Measurements from ENCODE around the gene C1QTNF4.

C1QTNF4 gene

DNA sequence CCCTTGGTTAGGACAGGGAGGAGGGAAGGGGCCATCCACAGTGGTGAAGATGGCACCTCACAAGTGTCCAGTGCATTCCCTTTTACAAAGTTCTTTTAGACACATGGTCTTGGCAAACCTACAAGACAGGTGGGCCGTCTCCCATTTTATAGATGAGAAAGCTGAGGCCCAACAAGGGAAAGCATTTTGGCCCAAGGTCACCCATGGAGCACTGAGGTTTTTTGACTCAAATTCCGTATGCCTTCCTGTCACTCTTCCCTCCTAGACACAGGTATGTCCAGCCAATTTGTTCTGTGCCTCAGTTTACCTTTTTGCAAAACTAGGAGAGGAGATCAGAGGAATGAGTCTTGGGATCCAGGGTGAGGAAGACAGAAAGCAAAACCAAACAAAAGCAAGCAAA, 1.2 kb downstream of the C1QTNF4 start:
- DNase-seq = no peak

GRCh38 chr11:47592251-47592650, 2.0 kb downstream of the C1QTNF4 start:
- no peak for DNase-seq

GRCh38 chr11:47591764-47592163, 2.4 kb downstream of the C1QTNF4 start:
- no peak for DNase-seq

DNA sequence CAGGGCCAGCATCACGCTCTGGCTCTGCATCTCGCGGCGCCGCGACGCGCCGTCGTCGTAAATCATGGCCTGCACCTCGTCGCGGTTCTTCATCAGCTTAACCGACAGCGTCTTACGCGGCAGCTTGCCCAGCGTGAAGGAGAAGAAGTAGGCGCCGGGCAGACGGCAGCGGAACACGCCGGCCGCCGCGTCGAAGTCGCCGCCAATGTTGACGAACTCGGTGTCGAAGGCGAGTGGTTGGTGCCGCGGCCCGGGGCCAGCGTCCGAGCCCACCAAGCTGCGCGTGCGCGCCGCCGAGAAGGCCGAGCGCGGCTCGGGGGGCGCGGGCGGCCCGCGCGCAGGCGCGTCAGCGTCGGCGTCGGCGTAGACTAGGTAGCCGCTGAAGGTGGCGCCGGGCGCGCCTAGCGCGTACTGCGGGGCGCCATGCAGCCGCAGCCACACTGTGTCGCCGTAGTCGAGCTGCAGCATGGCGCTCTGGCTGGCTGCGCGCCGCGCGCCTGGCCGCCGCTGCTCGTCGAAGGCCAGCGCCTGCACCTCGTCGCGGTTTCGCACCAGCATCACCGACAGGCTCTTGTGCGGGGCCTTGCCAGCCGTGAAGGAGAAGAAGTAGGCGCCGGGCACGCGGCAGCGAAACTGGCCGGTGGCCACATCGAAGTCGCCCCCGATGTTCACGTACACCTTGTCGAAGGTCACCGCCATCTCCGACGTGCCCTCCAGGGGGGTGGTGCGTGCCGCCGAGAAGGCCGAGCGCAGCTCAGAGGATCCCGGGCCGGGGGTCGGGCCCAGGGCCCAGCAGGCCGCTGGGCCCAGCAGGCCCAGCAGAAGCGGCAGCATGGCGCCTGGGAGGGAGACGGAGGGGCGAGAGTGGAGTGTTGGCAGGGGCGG, 4.0 kb downstream of the C1QTNF4 start:
- no peak for DNase-seq

- no peak for DNase-seq
Measured at GRCh38 chr11:47589584-47589976, 4.6 kb downstream of the C1QTNF4 start.

GRCh38 chr11:47589118-47589517, 5.1 kb downstream of the C1QTNF4 start:
- DNase-seq = no peak

DNA sequence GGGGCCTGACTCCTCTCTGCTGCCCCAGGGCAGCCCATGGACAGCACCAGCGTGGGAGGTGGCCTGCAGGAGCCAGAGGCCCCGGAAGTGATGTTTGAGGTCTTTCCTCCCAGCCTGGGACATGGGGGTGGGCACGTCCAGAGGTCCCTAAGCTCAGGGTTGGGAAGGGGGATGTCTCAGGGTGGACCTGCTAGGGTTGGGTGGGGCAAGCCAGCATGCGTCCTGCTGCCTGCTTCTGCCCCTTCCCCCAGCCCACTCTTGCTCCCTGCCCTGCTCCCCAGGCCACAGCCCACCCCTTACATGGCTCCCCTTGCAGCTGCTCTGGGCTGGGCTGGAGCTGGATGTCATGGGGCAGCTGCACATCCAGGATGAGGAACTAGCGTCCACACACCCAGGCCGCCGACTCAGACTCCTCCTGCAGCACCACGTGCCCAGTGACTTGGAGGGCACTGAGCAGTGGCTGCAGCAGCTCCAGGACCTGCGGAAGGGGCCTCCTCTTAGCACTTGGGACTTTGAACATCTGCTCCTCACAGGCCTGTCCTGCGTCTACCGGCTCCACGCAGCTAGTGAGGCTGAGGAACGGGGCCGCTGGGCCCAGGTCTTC, 6.4 kb downstream of the C1QTNF4 start:
- no peak for DNase-seq

- no peak for DNase-seq
Measured at GRCh38 chr11:47587039-47587716, 7.0 kb downstream of the C1QTNF4 start.

DNA sequence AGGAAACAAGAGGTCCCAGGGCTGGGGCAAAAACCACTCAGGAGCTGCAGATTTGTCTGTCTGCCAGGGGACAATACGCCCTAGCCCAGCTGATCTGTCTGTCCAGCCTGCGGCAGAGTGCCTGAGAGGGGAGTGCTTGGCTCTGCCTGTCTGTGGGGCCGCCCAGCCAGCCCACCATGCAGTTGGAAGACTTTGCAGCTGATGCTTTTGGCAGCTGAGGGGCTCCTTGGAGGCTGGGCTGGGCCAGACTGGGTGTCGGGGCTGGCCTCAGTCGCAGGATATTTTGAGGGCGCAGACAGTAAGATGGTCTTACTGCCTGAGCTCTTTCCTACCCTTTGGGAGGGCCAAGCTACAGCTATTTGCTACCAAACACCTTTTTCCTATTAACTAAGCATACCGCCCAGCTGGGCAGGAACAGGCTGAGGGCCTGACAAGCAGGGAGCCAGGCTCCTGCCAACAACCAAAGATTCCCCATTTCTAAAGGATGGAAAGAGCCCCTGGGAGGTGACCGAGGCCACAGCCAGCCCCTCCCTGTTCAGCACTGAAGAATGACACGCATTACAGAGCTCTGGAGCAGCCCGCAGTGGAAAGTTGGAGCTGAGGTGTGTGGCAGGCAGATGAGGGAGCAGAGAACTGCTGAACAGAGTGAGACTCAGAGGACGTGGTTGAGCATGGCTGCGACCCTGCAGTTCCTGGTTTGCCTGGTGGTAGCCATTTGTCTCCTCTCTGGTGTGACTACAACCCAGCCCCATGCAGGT, 7.9 kb downstream of the C1QTNF4 start, which contains the start of gene FAM180B:
FAM180B (plus strand) TSS at position 581 of the 758 bp plus-strand sequence; CDS start at position 672, 91 bp downstream.
- no peak for DNase-seq

DNA sequence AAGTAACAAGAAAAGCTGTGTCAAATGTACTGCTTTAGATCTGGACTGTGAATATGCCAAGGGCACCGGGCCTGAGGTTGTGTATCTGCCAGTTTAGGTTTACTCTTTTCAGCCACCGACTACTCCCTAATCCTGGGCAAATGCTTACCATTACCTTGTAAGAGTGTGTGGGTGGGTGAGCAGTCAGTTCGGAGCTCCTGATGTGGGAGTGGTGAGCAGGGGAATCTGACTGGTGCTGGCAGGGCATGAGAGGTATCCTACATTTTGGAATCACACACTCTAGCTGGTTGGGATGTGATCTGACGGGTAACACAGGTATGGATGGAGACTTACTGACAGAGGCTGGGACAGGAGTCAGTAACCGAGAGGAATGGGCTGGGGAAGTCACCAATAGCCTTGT, 10.4 kb downstream of the C1QTNF4 start:
- DNase-seq = no peak

DNA sequence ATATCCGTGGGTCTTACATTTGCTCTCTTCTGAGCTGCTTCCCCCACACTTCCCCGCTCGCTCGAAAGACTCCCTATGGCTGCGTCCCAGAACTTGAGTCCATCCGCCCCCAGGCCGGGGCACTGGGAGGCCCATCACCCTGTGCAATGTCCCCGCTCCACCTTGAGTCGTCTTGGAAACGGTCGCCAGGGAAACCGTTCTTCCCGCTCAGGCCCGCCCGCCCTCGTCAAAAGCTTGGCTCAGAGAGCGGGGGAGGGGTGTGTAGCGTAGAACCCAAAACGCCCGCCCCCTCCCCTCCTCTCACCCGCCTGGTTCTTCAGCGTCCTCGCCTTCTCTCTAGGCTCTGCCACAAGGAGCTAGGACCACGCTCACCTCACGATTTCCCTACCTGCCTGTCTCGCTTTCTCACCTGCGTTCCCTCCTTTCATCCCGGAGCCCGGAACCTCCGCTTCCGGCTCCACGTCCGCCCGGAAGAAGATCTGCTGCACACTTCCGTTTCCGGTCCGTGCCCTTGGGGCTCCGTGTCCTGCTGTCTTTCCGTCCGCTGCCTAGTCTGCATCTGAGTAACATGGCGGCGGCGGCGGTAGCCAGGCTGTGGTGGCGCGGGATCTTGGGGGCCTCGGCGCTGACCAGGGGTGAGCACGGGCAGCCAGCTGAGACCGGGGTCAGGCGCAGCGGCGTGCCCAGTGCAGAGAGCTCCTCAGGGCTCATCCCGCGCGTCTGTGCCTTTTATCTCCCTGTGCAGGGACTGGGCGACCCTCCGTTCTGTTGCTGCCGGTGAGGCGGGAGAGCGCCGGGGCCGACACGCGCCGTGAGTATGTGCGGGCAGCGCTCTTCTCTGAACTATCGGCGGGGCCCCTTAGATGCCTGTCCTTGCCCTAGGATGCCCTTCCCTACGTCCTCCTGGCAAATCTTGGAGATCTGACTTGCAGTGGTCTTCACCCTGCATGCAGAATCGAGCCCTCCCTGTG, 15.4 kb downstream of the C1QTNF4 start, which contains the start of the genes KBTBD4 and NDUFS3:
KBTBD4 (minus strand) TSS at position 447 of the 971 bp plus-strand sequence; CDS start at position 428, 19 bp downstream.
NDUFS3 (plus strand) TSS at position 551 of the 971 bp plus-strand sequence; CDS start at position 569, 18 bp downstream.
- peak; percentile 92 to 93 for DNase-seq

GRCh38 chr11:47577460-47578041, 16.7 kb downstream of the C1QTNF4 start:
- DNase-seq = no peak

- DNase-seq = no peak
Measured at GRCh38 chr11:47573321-47573720, 20.9 kb downstream of the C1QTNF4 start.

DNA sequence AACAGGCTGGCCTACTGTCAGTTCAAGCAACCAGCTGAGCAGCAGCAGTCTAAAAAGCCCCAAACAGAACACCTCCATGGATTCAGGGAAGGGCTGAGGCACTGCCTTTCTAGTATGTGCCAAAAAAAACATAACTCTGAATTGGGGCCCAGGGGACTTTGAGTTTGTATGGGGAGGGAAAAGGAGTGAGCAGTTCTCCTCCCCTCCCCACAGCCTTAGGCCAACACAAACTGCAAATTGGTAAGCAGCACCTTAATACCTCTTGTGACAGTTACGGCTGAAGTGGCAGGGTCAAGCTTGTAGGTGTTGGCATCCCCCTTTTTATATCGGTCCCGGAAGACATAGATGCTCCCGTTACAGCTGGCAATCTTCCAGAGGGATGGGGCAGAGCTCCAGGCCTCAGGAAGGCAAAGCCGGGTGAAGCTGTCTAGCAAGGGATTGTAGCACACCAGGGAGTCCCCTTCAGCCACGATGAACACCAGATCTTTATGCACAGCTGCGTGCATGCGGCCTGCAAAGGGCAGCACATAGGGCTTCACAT, 21.4 kb downstream of the C1QTNF4 start:
- DNase-seq = no peak

- DNase-seq = no peak
Measured at GRCh38 chr11:47571895-47572294, 22.3 kb downstream of the C1QTNF4 start.

GRCh38 chr11:47571357-47571729, 22.9 kb downstream of the C1QTNF4 start:
- no peak for DNase-seq

- no peak for DNase-seq
Measured at GRCh38 chr11:47570651-47571356, 23.4 kb downstream of the C1QTNF4 start.

DNA sequence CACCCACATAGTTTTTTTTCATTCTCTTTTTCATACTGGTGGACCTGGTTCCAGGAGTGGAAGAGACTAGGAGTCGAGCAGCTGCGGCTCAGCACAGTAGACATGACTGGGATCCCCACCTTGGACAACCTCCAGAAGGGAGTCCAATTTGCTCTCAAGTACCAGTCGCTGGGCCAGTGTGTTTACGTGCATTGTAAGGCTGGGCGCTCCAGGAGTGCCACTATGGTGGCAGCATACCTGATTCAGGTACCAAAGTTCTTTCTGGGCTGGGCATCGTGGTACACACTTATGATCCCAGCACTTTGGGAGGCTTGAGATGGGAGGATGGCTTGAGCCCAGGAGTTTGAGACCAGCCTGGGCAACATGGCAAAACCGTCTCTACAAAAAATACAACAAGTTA, 24.6 kb downstream of the C1QTNF4 start:
- DNase-seq = no peak

DNA sequence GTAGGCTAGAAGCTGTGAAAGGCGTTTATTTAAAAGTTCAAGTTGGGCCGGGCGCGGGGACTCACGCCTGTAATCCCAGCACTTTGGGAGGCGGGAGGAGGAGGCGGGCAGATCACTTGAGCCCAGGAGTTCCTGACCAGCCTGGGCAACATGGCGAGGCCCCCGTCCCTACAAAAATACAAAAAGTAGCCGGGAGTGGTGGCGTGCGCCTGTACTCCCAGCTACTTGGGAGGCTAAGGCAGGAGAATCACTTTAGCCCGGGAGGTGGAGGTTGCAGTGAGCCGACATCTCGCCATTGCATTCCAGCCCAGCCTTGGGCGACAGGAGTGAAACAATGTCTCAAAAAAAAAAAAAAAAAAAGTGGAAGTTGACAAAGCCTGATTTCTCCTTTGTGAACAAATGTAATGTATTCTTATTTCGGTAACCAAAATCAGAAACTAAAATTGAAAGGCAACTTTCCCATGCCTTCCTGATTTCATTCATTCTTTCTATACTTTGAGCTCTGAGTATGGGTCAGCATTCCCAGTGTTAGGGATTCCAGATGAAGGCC, 28.0 kb downstream of the C1QTNF4 start:
- DNase-seq = peak in 1 of 2 donors; percentile 17
